ENCODE data around the gene YARS1.

DNA sequence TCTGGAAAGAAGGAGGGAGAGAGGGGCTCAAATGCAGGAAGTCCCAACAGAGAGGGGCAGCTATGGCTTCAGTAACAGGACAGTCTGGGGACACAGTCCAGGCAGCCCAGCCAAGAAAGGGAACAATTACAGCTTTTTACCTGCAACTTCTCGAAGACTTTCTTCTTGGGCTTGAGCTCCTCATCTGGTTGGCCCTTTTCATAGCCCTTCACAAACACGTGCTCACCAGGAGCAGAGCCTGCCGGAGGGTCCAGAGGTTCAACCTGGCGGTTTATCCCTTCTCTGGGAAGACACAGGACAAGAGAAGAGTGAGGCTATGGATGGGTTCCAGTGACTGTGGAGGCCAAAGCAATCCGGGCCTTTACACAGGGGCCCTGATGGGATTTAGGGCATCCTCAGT, 37.9 kb downstream of the YARS1 start:
- TF ChIP-seq, protein P1, sequence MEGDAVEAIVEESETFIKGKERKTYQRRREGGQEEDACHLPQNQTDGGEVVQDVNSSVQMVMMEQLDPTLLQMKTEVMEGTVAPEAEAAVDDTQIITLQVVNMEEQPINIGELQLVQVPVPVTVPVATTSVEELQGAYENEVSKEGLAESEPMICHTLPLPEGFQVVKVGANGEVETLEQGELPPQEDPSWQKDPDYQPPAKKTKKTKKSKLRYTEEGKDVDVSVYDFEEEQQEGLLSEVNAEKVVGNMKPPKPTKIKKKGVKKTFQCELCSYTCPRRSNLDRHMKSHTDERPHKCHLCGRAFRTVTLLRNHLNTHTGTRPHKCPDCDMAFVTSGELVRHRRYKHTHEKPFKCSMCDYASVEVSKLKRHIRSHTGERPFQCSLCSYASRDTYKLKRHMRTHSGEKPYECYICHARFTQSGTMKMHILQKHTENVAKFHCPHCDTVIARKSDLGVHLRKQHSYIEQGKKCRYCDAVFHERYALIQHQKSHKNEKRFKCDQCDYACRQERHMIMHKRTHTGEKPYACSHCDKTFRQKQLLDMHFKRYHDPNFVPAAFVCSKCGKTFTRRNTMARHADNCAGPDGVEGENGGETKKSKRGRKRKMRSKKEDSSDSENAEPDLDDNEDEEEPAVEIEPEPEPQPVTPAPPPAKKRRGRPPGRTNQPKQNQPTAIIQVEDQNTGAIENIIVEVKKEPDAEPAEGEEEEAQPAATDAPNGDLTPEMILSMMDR (IDR thresholded peaks at IDR 0.05): no peak
- TF ChIP-seq POLR2A (IDR thresholded peaks at IDR 0.05): no peak
